Muscle layer of duodenum (tissue), 2 donors: Measurements from ENCODE around the gene USH2A.

Source experiments
- H3K27ac ChIP-seq: one replicate; pipeline ENCODE4 v1.7.0; 2013; ENCODE audit warnings: mild to moderate bottlenecking, low read length
- H3K27me3 ChIP-seq: one replicate; pipeline ENCODE4 v1.7.0; 2013; ENCODE audit warnings: low read depth, mild to moderate bottlenecking, control low read depth, low read length
- H3K36me3 ChIP-seq, 2 donors: one replicate each; pipeline ENCODE4 v1.7.0; 2013; ENCODE audit warnings: low read length in 2 of 2, control low read depth in 1 of 2, mild to moderate bottlenecking in 1 of 2; ENCODE audit not compliant: insufficient read depth in 2 of 2, control insufficient read depth in 1 of 2
- H3K4me1 ChIP-seq, 2 donors: one replicate each; pipeline ENCODE4 v1.7.0; 2013; ENCODE audit warnings: low read length in 2 of 2, mild to moderate bottlenecking in 2 of 2, control low read depth in 1 of 2, moderate library complexity in 1 of 2; ENCODE audit not compliant: insufficient read depth in 2 of 2, control insufficient read depth in 1 of 2
- H3K4me3 ChIP-seq, 2 donors: one replicate each; pipeline ENCODE4 v1.7.0; 2013; ENCODE audit warnings: low read length in 2 of 2, low read depth in 1 of 2, mild to moderate bottlenecking in 1 of 2
- H3K9me3 ChIP-seq, 2 donors: one replicate each; pipeline ENCODE4 v1.7.0; 2013; ENCODE audit warnings: low read length in 2 of 2, control low read depth in 1 of 2, mild to moderate bottlenecking in 1 of 2; ENCODE audit not compliant: control insufficient read depth in 1 of 2
- donor health status: healthy.

USH2A gene

DNA sequence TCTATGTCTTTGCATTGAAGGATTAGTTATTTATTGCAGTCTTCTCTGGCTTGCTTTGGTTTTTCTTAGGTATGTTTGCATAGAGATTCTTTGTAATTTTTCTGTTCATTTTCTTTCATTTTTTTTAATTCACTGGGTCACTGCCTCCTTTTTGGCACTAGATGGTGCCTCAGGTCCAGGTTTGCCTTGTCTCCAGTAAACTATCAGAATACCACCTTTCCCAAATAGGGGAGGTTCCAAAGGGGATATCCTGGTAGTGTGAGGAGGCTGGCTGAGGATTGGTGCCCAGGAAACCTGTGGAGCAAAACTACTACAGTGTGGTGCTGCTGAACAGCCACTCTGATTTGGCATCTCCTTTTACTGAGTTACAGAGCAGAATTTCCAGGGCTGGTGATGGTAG, 599.0 kb downstream of the USH2A start:
- Histone ChIP-seq H3K27ac (no peak overlapping the region), H3K9me3 (no peaks in the 10 kb centered on the region), H3K36me3 (no peaks in the 10 kb centered on the region), H3K4me1 (no peaks in the 10 kb centered on the region), H3K27me3 (no peaks in the 10 kb centered on the region), H3K4me3 (no peak overlapping the region)

- Histone ChIP-seq H3K36me3 (no peaks in the 10 kb centered on the region), H3K27me3 (no peaks in the 10 kb centered on the region), H3K9me3 (no peaks in the 10 kb centered on the region), H3K4me1 (no peaks in the 10 kb centered on the region), H3K27ac (no peak overlapping the region), H3K4me3 (no peak overlapping the region)
These were observed 604.1 kb downstream of the USH2A start for GRCh38 chr1:215819114-215819513.

DNA sequence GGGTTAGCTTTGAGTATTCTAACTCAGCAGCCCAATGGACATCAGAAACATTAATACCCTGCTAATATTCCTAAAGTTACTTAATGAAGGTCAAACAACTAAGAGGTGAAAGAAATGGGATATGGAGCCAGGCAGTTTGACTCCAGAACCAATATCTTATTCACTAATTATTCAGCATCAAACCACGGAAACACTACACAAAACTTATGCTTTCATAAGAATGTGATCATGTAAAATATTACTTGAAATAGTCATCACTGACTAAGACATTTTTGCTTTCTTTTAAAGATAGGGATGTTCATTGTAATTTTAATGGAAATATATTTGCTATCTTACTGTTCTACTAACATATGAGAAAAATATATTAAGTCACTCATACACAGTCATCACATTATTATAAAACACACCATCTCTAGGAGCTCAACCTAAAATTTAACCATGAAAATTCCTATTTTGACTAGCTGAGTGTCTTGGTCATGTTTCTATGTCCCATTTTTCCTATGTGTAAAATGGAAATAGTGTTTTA, 615.3 kb downstream of the USH2A start:
- Histone ChIP-seq H3K36me3 (no peaks in the 10 kb centered on the region), H3K4me3 (no peak overlapping the region), H3K27me3 (no peaks in the 10 kb centered on the region), H3K9me3 (peaks cover 0 to 8% of the 10 kb centered on the region in 2 donors), H3K27ac (no peak overlapping the region), H3K4me1 (no peaks in the 10 kb centered on the region)

DNA sequence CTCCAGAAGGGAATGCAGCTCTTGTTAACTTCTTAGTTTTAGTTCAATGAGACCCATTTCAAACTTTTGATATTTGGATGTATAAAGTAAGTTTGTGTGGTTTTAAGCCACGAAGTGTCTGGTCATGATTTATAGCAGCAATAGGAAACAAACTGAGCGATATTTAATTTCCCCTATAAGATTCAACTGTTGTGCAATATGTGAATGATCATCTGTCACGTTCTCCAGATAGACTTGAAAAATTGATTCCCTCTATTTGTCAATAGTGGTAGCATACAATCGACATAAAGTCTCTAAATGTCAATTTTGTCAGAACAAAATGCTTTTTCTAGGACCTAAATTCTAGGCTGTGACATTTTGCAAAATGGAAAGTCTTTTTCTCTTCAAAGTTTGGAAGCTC, 616.0 kb downstream of the USH2A start:
- no peaks in the 10 kb centered on the region for H3K36me3 ChIP-seq
- H3K9me3 ChIP-seq, result peaks cover 0 to 8% of the 10 kb centered on the region in 2 donors
- no peaks in the 10 kb centered on the region for H3K4me1 ChIP-seq
- no peak overlapping the region for H3K27ac ChIP-seq
- H3K4me3 ChIP-seq, result no peak overlapping the region
- no peaks in the 10 kb centered on the region for H3K27me3 ChIP-seq

DNA sequence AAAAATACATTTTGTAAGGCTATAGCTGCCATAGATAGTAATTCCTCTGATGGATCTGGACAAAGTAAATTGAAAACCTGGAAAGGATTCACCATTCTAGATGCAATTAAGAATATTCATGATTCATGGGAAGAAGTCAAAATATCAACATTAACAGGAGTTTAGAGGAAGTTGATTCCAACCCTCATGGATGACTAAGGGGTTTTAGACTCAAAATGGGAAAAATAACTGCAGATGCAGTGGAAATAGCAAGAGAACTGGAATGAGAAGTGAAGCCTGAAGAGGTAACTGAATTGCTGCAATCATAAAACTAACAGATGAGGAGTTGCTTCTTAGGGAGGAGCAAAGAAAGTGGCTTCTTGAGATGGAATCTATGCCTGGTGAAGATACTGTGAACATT, 625.4 kb downstream of the USH2A start:
- H3K4me3 ChIP-seq, result no peak overlapping the region
- no peaks in the 10 kb centered on the region for H3K4me1 ChIP-seq
- H3K36me3 ChIP-seq, result no peaks in the 10 kb centered on the region
- no peaks in the 10 kb centered on the region for H3K27me3 ChIP-seq
- H3K9me3 ChIP-seq, result no peaks in the 10 kb centered on the region
- no peak overlapping the region for H3K27ac ChIP-seq

DNA sequence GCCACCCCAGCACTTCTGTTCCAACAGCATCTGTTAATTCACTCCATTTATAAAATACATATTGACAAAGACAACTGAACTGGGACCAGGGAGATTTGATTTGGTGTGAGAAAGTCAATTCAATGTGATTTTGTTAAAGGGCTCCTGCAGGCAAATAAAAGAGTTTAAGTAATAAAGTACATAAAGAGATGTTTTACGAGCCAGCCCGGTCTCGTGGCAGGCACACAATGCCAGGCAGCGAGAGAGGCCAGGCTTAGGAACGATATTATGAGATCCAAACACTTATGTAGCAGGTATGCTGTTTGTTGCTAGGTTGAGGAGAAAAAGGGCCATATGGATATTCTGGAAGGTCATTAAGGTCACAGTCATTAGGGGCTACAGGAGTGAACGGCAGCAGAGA, 629.1 kb downstream of the USH2A start:
- no peaks in the 10 kb centered on the region for H3K27me3 ChIP-seq
- no peak overlapping the region for H3K4me3 ChIP-seq
- H3K36me3 ChIP-seq, result no peaks in the 10 kb centered on the region
- no peaks in the 10 kb centered on the region for H3K4me1 ChIP-seq
- no peak overlapping the region for H3K27ac ChIP-seq
- no peaks in the 10 kb centered on the region for H3K9me3 ChIP-seq

DNA sequence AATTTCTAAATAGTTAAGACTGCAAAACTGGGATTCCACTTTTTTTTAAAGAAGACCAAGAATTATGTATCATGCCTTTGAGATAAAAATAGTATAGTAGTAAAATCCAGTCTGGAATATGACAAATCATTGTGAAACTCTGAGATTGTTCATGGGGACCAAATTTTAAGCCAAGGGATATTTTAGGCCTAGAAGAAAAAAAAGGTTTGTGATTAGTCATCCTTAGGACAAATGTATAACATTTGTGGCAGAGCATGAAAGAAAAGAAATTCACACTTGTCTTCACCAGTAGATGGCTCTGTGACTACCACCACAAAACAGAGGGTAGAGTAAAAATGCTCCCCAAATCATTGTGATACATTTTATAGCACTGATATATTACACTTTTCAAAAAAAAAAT, 630.1 kb downstream of the USH2A start:
- Histone ChIP-seq H3K4me1 (no peaks in the 10 kb centered on the region), H3K4me3 (no peak overlapping the region), H3K27ac (no peak overlapping the region)

GRCh38 chr1:215792446-215792845, 630.8 kb downstream of the USH2A start:
- Histone ChIP-seq H3K4me3 (no peak overlapping the region), H3K27ac (no peak overlapping the region), H3K36me3 (no peaks in the 10 kb centered on the region), H3K9me3 (no peaks in the 10 kb centered on the region), H3K4me1 (no peaks in the 10 kb centered on the region), H3K27me3 (no peaks in the 10 kb centered on the region)

More for the DNA sequence above, 630.1 kb downstream of the USH2A start:
- Histone ChIP-seq H3K36me3 (no peaks in the 10 kb centered on the region), H3K9me3 (no peaks in the 10 kb centered on the region), H3K27me3 (no peaks in the 10 kb centered on the region)

- H3K9me3 ChIP-seq, result no peaks in the 10 kb centered on the region
- no peaks in the 10 kb centered on the region for H3K4me1 ChIP-seq
- no peak overlapping the region for H3K27ac ChIP-seq
- no peaks in the 10 kb centered on the region for H3K27me3 ChIP-seq
- no peaks in the 10 kb centered on the region for H3K36me3 ChIP-seq
- H3K4me3 ChIP-seq, result no peak overlapping the region
These were observed 633.3 kb downstream of the USH2A start for GRCh38 chr1:215789981-215790380.

DNA sequence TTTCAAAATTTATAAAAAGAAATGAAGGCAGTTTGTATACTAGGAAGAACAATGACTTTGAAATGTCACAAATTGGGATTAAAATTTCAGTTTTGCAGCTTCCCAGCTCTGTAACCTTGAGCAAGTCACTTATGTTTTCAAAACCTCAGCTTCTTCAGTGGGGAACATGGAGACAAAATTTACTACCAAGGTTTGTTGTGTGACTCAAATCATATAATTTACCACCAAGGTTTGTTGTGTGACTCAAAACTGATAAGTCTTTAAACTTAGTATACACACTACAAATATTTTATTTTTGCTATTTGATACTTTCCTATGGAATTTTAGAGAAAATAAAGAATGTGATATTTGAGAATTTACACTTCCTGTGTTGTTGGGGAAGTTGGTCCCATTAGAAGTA, 636.3 kb downstream of the USH2A start:
- H3K9me3 ChIP-seq, result no peaks in the 10 kb centered on the region
- no peaks in the 10 kb centered on the region for H3K4me1 ChIP-seq
- no peak overlapping the region for H3K4me3 ChIP-seq
- no peaks in the 10 kb centered on the region for H3K27me3 ChIP-seq
- no peak overlapping the region for H3K27ac ChIP-seq
- H3K36me3 ChIP-seq, result no peaks in the 10 kb centered on the region

DNA sequence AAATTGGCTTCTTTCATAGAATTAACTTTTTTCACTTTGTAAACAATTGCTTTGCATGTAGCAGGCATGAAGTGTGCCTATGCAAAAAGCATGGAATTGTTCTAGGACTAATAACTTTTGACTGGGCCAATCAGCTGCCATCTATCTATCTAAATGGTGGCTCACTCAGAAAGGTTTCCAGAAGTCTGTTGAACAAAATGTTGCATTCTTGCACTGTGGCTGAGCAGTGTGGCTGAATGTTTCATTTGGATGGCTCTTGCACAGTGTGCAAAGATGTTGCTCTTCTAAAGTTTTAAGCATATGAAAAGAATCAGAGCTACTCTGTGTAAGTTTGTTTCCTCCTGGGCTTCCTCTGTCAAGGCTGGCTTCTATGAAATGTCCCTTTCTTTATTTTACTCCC, 642.6 kb downstream of the USH2A start:
- no peak overlapping the region for H3K27ac ChIP-seq
- H3K27me3 ChIP-seq, result no peaks in the 10 kb centered on the region
- H3K36me3 ChIP-seq, result no peaks in the 10 kb centered on the region
- H3K9me3 ChIP-seq, result no peaks in the 10 kb centered on the region
- no peak overlapping the region for H3K4me3 ChIP-seq
- H3K4me1 ChIP-seq, result no peaks in the 10 kb centered on the region

DNA sequence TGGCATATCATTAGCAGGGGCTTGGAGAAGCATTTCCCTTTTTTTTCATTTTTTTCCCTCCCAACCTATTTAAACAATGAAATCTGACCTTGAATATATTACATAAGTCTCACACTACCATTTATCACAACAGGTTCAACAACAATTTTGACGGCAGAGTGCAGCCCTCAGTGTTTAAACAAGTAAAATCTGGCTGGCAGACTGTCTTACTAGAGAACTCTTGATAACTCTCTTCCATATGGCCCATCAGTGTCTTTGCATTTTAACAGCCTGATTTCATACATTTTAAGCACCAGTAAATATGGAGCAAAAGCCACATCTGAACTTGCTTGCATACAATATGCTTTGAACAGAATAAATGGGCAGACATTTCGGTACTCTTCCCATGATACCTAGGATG, 643.1 kb downstream of the USH2A start:
- no peaks in the 10 kb centered on the region for H3K4me1 ChIP-seq
- H3K27ac ChIP-seq, result no peak overlapping the region
- no peaks in the 10 kb centered on the region for H3K27me3 ChIP-seq
- H3K9me3 ChIP-seq, result no peaks in the 10 kb centered on the region
- no peaks in the 10 kb centered on the region for H3K36me3 ChIP-seq
- H3K4me3 ChIP-seq, result no peak overlapping the region
